Upper lobe of right lung (tissue), 1 donor: ENCODE results near the gene TMEM150C. TPM values are rescaled to one million over a fixed set of nuclear protein-coding genes. Genes with fewer than 3 reads are reported as not detected.
"Not testable (repeated sequence)": the region's sequence is repeated elsewhere in the genome, so short reads cannot be mapped to it uniquely, and the experiment has no call there.

Experiments used
- ATAC-seq: fragments of 200-7000 bp; cut with Tn5 transposase; one replicate; pipeline ENCODE4 v1.9.1; 2020; ENCODE audit warnings: mild to moderate bottlenecking, moderate library complexity
- DNase-seq: peaks from one replicate; pipeline ENCODE4 v3.0.0-alpha.2; 2020
- H3K27ac ChIP-seq: fragments of 200-600 bp; one replicate; pipeline ENCODE4 v1.8.0; 2022
- H3K27me3 ChIP-seq: fragments of 200-600 bp; one replicate; pipeline ENCODE4 v1.8.0; 2022; ENCODE audit warnings: mild to moderate bottlenecking
- H3K36me3 ChIP-seq: fragments of 200-600 bp; one replicate; pipeline ENCODE4 v1.8.0; 2022
- H3K4me1 ChIP-seq: fragments of 200-600 bp; one replicate; pipeline ENCODE4 v1.8.0; 2022
- H3K4me3 ChIP-seq: fragments of 200-600 bp; one replicate; pipeline ENCODE4 v1.8.0; 2022; ENCODE audit warnings: mild to moderate bottlenecking
- H3K9me3 ChIP-seq: fragments of 200-600 bp; one replicate; pipeline ENCODE4 v1.8.0; 2022
- CTCF ChIP-seq: fragments of 200-600 bp; IDR thresholded peaks from one replicate; pipeline ENCODE4 v1.8.0; 2022; ENCODE audit warnings: antibody characterized with exemption
- intact Hi-C: fragments of 100-400 bp; cut with DNase I; formaldehyde crosslinking; loops from one replicate; pipeline ENCODE4 v1.11.0; 2022
- total RNA-seq: library from RNA; stranded (reverse); fragmentation: NEBNext Ultra II Directional; extraction: Animal tissue kit (Norgen Biotek cat#: 25700); gene quantifications from one replicate; pipeline ENCODE4 v1.2.1, GENCODE V29; 2021
- donor health status: DM: no; HTN: yes; CAD: no; lungs with severe emphysema.

TMEM150C gene
- total RNA-seq, 1 donor from 2014 or later: 5.9 TPM

DNA sequence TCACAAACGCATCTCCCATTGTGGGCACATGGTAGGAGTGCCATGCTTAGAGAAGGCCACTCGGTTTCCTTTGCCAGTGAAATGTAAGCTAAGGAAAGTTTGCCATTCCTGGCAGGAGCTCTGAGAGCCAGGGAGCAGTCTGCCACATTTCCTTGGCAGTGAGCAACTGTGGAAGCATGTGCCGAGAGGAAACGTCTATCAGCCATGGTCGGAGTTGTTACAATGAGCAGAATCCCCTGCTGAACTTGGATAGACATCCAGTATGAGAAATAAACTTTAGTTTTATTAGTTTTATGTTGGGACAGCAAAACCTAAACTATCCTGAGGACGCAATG lies 80.3 kb downstream of the TMEM150C start:
- H3K36me3 ChIP-seq: no peaks in the 10 kb centered on the region
- no peaks in the 10 kb centered on the region for H3K4me1 ChIP-seq
- no peak for ATAC-seq
- TF ChIP-seq CTCF: no peak
- no peaks in the 10 kb centered on the region for H3K27me3 ChIP-seq
- no peak overlapping the region for H3K4me3 ChIP-seq
- no peaks in the 10 kb centered on the region for H3K9me3 ChIP-seq
- intact Hi-C loops: no loop called here
- no peak overlapping the region for H3K27ac ChIP-seq
- no peak for DNase-seq

DNA sequence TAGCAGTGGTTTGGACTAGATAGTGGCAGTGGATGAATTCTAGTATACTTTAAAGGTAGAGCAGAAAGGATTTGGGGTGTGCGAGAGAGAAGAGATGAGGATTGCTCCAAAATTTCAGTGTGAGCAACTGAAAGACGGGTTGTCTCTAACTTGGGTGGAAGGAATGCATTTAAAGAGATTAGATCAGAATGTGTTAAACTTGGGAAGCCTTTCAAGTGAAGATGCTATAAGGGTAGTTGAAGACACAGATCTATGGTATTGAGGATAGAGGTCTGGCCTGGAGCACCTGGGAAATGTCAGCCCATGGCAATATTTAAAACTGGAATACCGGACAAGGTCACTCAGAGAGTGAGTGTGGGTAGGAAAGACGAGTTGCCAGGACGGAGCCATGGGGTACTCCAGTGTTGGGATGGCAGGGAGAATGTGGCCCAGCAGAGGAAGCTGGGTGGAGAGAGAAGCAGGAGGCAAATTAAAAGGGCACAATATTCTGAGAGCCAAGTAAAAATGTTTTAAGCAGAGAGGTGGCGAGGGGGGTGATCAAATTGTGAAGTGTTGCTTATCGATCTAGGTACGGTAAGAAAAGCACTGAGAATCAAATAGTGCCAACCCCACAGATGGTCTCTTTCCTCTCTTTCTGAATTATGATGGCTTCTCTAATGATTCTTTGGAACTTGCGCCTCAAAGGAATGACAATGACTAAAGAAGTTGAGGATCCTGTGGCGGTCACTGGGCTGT lies 80.8 kb downstream of the TMEM150C start:
- TF ChIP-seq CTCF: no peak
- no peaks in the 10 kb centered on the region for H3K4me1 ChIP-seq
- no peak for ATAC-seq
- H3K9me3 ChIP-seq: no peaks in the 10 kb centered on the region
- H3K36me3 ChIP-seq: no peaks in the 10 kb centered on the region
- no peak overlapping the region for H3K4me3 ChIP-seq
- no peak overlapping the region for H3K27ac ChIP-seq
- intact Hi-C loops: no loop called here
- H3K27me3 ChIP-seq: no peaks in the 10 kb centered on the region
- no peak for DNase-seq

DNA sequence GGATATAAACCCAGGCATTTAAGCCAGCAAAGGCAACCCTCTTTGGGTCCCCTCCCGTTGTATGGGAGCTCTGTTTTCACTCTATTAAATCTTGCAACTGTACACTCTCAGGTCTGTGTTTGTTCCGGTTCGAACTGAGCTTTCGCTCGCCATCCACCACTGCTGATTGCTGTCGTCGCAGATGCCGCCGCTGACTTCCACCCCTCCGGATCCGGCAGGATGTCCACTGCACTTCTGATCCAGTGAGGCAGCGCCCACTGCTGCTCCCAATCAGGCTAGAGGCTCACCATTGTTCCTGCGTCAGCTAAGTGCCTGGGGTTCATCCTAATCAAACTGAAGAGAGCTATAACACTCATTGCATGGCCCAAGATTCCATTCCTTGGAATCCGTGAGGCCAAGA lies 82.2 kb downstream of the TMEM150C start:
- DNase-seq (no peak), ATAC-seq (no peak)
- Histone ChIP-seq H3K4me1 (no peaks in the 10 kb centered on the region), H3K27ac (no peak overlapping the region), H3K9me3 (no peaks in the 10 kb centered on the region), H3K27me3 (no peaks in the 10 kb centered on the region), H3K4me3 (no peak overlapping the region), H3K36me3 (no peaks in the 10 kb centered on the region)
- intact Hi-C loops: no loop called here
- TF ChIP-seq CTCF: no peak

DNA sequence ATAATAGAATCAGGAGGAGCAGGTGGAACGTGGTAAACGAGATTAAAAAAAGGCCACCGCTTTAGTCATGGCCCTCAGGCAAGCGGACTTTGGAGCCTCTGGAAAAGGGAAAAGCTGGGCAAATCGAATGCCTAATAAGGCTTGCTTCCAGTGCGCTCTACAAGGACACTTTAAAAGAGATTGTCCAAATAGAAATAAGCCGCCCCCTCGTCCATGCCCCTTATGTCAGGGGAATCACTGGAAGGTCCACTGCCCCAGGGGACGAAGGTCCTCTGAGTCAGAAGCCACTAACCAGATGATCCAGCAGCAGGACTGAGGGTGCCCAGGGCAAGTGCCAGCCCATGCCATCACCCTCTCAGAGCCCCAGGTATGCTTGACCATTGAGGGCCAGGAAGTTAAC lies 84.3 kb downstream of the TMEM150C start:
- H3K4me1 ChIP-seq, H3K9me3 ChIP-seq, H3K4me3 ChIP-seq, H3K27ac ChIP-seq, H3K27me3 ChIP-seq, DNase-seq, ATAC-seq, intact Hi-C loops, H3K36me3 ChIP-seq: not testable (repeated sequence)

DNA sequence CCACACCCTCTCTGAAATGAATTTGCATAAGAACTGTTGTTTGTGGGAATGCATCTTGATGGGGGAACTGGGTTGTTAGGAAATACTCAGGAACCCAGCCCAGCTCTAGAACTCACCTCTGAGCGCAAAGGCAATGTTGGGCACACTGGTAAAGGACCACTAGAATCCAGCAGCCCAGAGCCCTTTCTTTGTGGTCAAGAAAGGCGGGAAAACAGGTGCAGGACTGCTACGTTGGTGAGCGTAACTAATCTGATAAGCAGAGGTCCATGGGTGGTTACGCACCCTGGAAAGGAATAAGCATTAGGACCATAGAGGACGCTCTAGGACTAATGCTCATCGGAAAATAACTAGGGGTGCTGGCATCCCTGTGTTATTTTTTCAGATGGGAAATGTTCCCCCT lies 85.9 kb downstream of the TMEM150C start:
- H3K4me1 ChIP-seq, H3K27ac ChIP-seq, ATAC-seq, H3K9me3 ChIP-seq, DNase-seq, H3K4me3 ChIP-seq, H3K27me3 ChIP-seq, intact Hi-C loops, H3K36me3 ChIP-seq: not testable (repeated sequence)

DNA sequence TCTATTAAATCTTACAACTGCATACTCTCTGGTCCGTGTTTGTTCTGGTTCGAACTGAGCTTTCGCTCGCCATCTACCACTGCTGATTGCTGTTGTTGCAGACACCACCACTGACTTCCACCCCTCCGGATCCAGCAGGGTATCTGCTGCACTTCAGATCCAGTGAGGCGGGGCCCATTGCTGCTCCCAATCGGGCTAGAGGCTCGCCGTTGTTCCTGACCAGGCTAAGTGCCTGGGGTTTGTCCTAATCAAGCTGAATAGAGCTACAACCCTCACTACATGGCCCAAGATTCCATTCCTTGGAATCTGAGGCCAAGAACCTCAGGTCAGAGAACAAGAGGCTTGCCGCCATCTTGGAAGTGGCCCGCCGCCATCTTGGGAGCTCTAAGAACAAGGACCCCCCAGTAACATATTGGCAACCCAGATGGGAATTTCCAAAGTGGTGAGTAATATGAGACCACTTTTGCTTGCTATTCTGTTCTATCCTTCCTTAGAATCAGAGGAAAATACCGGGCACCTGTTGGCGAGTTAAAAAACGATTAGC lies 88.1 kb downstream of the TMEM150C start:
- no peaks in the 10 kb centered on the region for H3K36me3 ChIP-seq
- intact Hi-C loops: no loop called here
- H3K27me3 ChIP-seq: no peaks in the 10 kb centered on the region
- H3K4me3 ChIP-seq: no peak overlapping the region
- H3K4me1 ChIP-seq: no peaks in the 10 kb centered on the region
- no peaks in the 10 kb centered on the region for H3K9me3 ChIP-seq
- H3K27ac ChIP-seq: no peak overlapping the region
- TF ChIP-seq CTCF: no peak
- ATAC-seq: no peak
- DNase-seq: no peak

DNA sequence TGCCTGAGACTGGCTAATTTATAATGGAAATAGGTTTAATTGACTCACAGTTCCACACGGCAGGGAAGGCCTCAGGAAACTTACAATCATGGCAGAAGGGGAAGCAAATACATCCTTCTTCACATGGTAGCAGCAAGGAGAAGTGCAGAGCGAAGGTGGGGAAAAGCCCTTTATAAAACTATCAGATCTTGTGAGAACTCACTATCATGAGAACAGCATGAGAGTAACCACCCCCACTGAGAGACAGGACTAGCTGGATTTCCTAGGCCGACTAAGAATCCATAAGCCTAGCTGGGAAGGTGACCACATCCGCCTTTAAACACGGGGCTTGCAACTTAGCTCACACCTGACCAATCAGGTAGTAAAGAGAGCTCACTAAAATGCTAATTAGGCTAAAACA lies 88.7 kb downstream of the TMEM150C start:
- H3K4me1 ChIP-seq, H3K36me3 ChIP-seq, H3K27me3 ChIP-seq, ATAC-seq, H3K4me3 ChIP-seq, H3K27ac ChIP-seq, H3K9me3 ChIP-seq, intact Hi-C loops, DNase-seq: not testable (repeated sequence)
